GM12878 (cell line): Measurements from ENCODE around the gene CALM3. TPM values are rescaled to one million over a fixed set of nuclear protein-coding genes. Genes with fewer than 3 reads are reported as not detected.

Experiments
- ASH2L ChIP-seq: fragments of 300-600, 200-600 bp; sonication (generic); IDR thresholded peaks from 2 replicates; pipeline ENCODE4 v1.6.1; 2017; ENCODE audit warnings: low read depth, mild to moderate bottlenecking, borderline replicate concordance
- BCL11A ChIP-seq: IDR thresholded peaks from 2 replicates; pipeline ENCODE4 v1.6.1; 2011; ENCODE audit warnings: low read depth, low read length
- CHD4 ChIP-seq: fragments of 200-600 bp; sonication (generic); IDR thresholded peaks from 2 replicates; pipeline ENCODE4 v1.6.1; 2016; ENCODE audit warnings: mild to moderate bottlenecking
- E2F8 ChIP-seq: fragments of 450-650 bp; IDR thresholded peaks from 2 replicates; pipeline ENCODE4 v1.6.1; 2018; ENCODE audit warnings: mild to moderate bottlenecking, low read depth, moderate library complexity; ENCODE audit not compliant: partially characterized antibody
- HDAC2 ChIP-seq: fragments of 200-600 bp; sonication (generic); IDR thresholded peaks from 2 replicates; pipeline ENCODE4 v1.6.1; 2017
- MTA3 ChIP-seq: IDR thresholded peaks from 2 replicates; pipeline ENCODE4 v1.6.1; 2012; ENCODE audit warnings: low read length, inconsistent platforms, borderline replicate concordance
- MXI1 ChIP-seq: fragments of 150-350 bp; IDR thresholded peaks from 2 replicates; pipeline ENCODE4 v1.6.1; 2011; ENCODE audit warnings: low read depth, mild to moderate bottlenecking, inconsistent platforms, low read length, improper control_type of control experiment
- MYB ChIP-seq: fragments of 150-350 bp; IDR thresholded peaks from 2 replicates; pipeline ENCODE4 v1.6.1; 2014; ENCODE audit warnings: mild to moderate bottlenecking, low read depth, low read length, borderline replicate concordance
- MYC ChIP-seq: IDR thresholded peaks from 2 replicates; pipeline ENCODE4 v1.6.1; 2011; ENCODE audit warnings: mild to moderate bottlenecking, low read length, moderate library complexity, inconsistent platforms; ENCODE audit not compliant: insufficient read depth, insufficient replicate concordance, insufficient read length, severe bottlenecking
- NRF1 ChIP-seq: conservative IDR thresholded peaks from 2 replicates; pipeline ENCODE4 v1.6.1; 2011; ENCODE audit warnings: mild to moderate bottlenecking, low read depth, low read length, improper control_type of control experiment
- POLR2A ChIP-seq: IDR thresholded peaks from 2 replicates; pipeline ENCODE4 v1.6.1; 2011; ENCODE audit warnings: low read depth, mild to moderate bottlenecking, low read length
- POU2F2 ChIP-seq: IDR thresholded peaks from 3 replicates; pipeline ENCODE4 v1.6.1; 2011; ENCODE audit warnings: low read depth, mild to moderate bottlenecking, low read length, borderline replicate concordance
- RAD21 ChIP-seq: IDR thresholded peaks from 2 replicates; pipeline ENCODE4 v1.6.1; 2011; ENCODE audit warnings: mild to moderate bottlenecking, low read depth, low read length, moderate library complexity; ENCODE audit not compliant: insufficient read depth
- RCOR1 ChIP-seq: conservative IDR thresholded peaks from 2 replicates; pipeline ENCODE4 v1.6.1; 2012; ENCODE audit warnings: low read depth, low read length, improper control_type of control experiment
- RUNX3 ChIP-seq: IDR thresholded peaks from 2 replicates; pipeline ENCODE4 v1.6.1; 2012; ENCODE audit warnings: low read length, inconsistent platforms
- SUPT20H ChIP-seq: IDR thresholded peaks from 2 replicates; pipeline ENCODE4 v1.6.1; 2011; ENCODE audit warnings: low read depth, mild to moderate bottlenecking, low read length, moderate library complexity, borderline replicate concordance; ENCODE audit not compliant: control insufficient read depth
- YBX1 ChIP-seq: fragments of 450-650 bp; IDR thresholded peaks from 2 replicates; pipeline ENCODE4 v1.6.1; 2016; ENCODE audit warnings: antibody characterized with exemption
- ZNF217 ChIP-seq: fragments of 450-650 bp; IDR thresholded peaks from 2 replicates; pipeline ENCODE4 v1.6.1; 2017; ENCODE audit warnings: antibody characterized with exemption, mild to moderate bottlenecking
- ZNF24 ChIP-seq: fragments of 450-650 bp; IDR thresholded peaks from 2 replicates; pipeline ENCODE4 v1.6.1; 2017; ENCODE audit warnings: antibody characterized with exemption, mild to moderate bottlenecking
- ZNF687 ChIP-seq: fragments of 450-650 bp; IDR thresholded peaks from 2 replicates; pipeline ENCODE4 v1.6.1; 2017; ENCODE audit warnings: mild to moderate bottlenecking, moderate library complexity
- polyA plus RNA-seq, 11 experiments: library from polyadenylated mRNA; depleted of rRNA in 4 of 11; unstranded in 6 of 11; stranded (reverse) in 5 of 11; fragments of >200 nt; fragmentation: Nextera tagmentation in 4 of 11; fragmentation: Illumina TruSeq in 1 of 11; extraction: Ambion mirVana in 4 of 11; extraction: Trizol in 1 of 11; gene quantifications; 1 replicate in 1 of 11; 2 replicates in 10 of 11; pipeline versions ENCODE4 v1.2.1 to v1.2.3, GENCODE V29; 2011 to 2016; ENCODE audit warnings: inconsistent platforms in 2 of 11, missing spikeins in 2 of 11, low read depth in 1 of 11
- total RNA-seq, 4 experiments: library from RNA; depleted of rRNA in 3 of 4; stranded (reverse); fragments of >200 nt in 3 of 4; fragmentation: Illumina TruSeq in 1 of 4; extraction: Trizol in 1 of 4; gene quantifications; 2 replicates each; pipeline versions ENCODE4 v1.2.1 to v1.2.3, GENCODE V29; 2013 to 2021
- TF ChIP-seq, protein P1 (sequence below): fragments of 450-650 bp; conservative IDR thresholded peaks from 2 replicates; pipeline ENCODE4 v1.6.1; 2017; ENCODE audit warnings: mild to moderate bottlenecking, moderate library complexity

The CALM3 gene
- total and polyA plus RNA-seq, 10 of the 15 experiments (the other 5 are each of a cell fraction or from before 2014, with no cell fraction given) = 164 to 849 (median 347) TPM

- TF ChIP-seq MTA3 = no peak
- TF ChIP-seq, protein P1, sequence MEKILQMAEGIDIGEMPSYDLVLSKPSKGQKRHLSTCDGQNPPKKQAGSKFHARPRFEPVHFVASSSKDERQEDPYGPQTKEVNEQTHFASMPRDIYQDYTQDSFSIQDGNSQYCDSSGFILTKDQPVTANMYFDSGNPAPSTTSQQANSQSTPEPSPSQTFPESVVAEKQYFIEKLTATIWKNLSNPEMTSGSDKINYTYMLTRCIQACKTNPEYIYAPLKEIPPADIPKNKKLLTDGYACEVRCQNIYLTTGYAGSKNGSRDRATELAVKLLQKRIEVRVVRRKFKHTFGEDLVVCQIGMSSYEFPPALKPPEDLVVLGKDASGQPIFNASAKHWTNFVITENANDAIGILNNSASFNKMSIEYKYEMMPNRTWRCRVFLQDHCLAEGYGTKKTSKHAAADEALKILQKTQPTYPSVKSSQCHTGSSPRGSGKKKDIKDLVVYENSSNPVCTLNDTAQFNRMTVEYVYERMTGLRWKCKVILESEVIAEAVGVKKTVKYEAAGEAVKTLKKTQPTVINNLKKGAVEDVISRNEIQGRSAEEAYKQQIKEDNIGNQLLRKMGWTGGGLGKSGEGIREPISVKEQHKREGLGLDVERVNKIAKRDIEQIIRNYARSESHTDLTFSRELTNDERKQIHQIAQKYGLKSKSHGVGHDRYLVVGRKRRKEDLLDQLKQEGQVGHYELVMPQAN = peak; percentile 82
- peak; percentile 65 for TF ChIP-seq E2F8
- TF ChIP-seq NRF1 = no peak
- peak; percentile 90 for TF ChIP-seq ZNF24
- no peak for TF ChIP-seq BCL11A
- TF ChIP-seq MYC = no peak
- TF ChIP-seq RCOR1 = 0 out of 2 replicates have a peak, but pooled peaks have one; percentile 33
- TF ChIP-seq ZNF217 = peak; percentile 93
- TF ChIP-seq HDAC2 = no peak
- peak; percentile 67 for TF ChIP-seq MXI1
- no peak for TF ChIP-seq RAD21
- TF ChIP-seq CHD4 = peak; percentile 96; the same call in 1 of the 2 replicates
- TF ChIP-seq POU2F2 = peak; percentile 74; the same call in 2 of the 3 replicates
- peak; percentile 74; the same call in 1 of the 2 replicates for TF ChIP-seq RUNX3
- no peak for TF ChIP-seq ZNF687
- TF ChIP-seq ASH2L = no peak
- TF ChIP-seq MYB = no peak; the same call in 1 of the 2 replicates
- TF ChIP-seq POLR2A = peak; percentile 91
- TF ChIP-seq YBX1 = no peak
- TF ChIP-seq SUPT20H = no peak
Observed at GRCh38 chr19:46600384-46601317, 479 bp upstream of the CALM3 start (continued).
